ENCODE results near the gene KLHL22.
"Not testable (repeated sequence)": the region's sequence is repeated elsewhere in the genome, so short reads cannot be mapped to it uniquely, and the experiment has no call there.

The KLHL22 gene

GRCh38 chr22:20471126-20471833 is 24.3 kb downstream of the KLHL22 start:
- no peak for DNase-seq (ENCODE audit: low read depth in 2 of 2)

- DNase-seq (ENCODE audit: low read depth in 2 of 2): not testable (repeated sequence)
Measured at GRCh38 chr22:20470525-20470924, 25.1 kb downstream of the KLHL22 start.

- no peak for DNase-seq (ENCODE audit: low read depth in 2 of 2)
Measured at GRCh38 chr22:20469110-20469868, 26.3 kb downstream of the KLHL22 start.

GRCh38 chr22:20466659-20467379 is 28.8 kb downstream of the KLHL22 start:
- DNase-seq (ENCODE audit: low read depth in 2 of 2): no peak

GRCh38 chr22:20465759-20466077 is 29.9 kb downstream of the KLHL22 start:
- no peak for DNase-seq (ENCODE audit: low read depth in 2 of 2)

GRCh38 chr22:20464912-20465758 is 30.5 kb downstream of the KLHL22 start:
- no peak for DNase-seq (ENCODE audit: low read depth in 2 of 2)

GRCh38 chr22:20464096-20464614 is 31.4 kb downstream of the KLHL22 start:
- DNase-seq (ENCODE audit: low read depth in 2 of 2): no peak

GRCh38 chr22:20463324-20464095 is 32.1 kb downstream of the KLHL22 start:
- DNase-seq (ENCODE audit: low read depth in 2 of 2): no peak

- DNase-seq (ENCODE audit: low read depth in 2 of 2): no peak
Measured at GRCh38 chr22:20459862-20460261, 35.7 kb downstream of the KLHL22 start.

GRCh38 chr22:20459152-20459542 is 36.4 kb downstream of the KLHL22 start:
- DNase-seq (ENCODE audit: low read depth in 2 of 2): no peak

GRCh38 chr22:20458530-20459151 is 37.0 kb downstream of the KLHL22 start:
- DNase-seq (ENCODE audit: low read depth in 2 of 2): no peak

- no peak for DNase-seq (ENCODE audit: low read depth in 2 of 2)
Measured at GRCh38 chr22:20457506-20458240, 37.9 kb downstream of the KLHL22 start.

- DNase-seq (ENCODE audit: low read depth in 2 of 2): no peak
Measured at GRCh38 chr22:20456722-20457076, 38.9 kb downstream of the KLHL22 start.

GRCh38 chr22:20456064-20456721 is 39.4 kb downstream of the KLHL22 start:
- peak; percentile 55 to 57 for DNase-seq (ENCODE audit: low read depth in 2 of 2)

GRCh38 chr22:20455709-20456063 is 39.9 kb downstream of the KLHL22 start:
- DNase-seq (ENCODE audit: low read depth in 2 of 2): no peak

GRCh38 chr22:20453222-20453621 is 42.4 kb downstream of the KLHL22 start:
- DNase-seq (ENCODE audit: low read depth in 2 of 2): no peak

GRCh38 chr22:20451920-20452319 is 43.7 kb downstream of the KLHL22 start:
- DNase-seq (ENCODE audit: low read depth in 2 of 2): no peak

GRCh38 chr22:20451129-20451778 is 44.3 kb downstream of the KLHL22 start:
- DNase-seq (ENCODE audit: low read depth in 2 of 2): not testable (repeated sequence)

GRCh38 chr22:20450551-20450906 is 45.1 kb downstream of the KLHL22 start:
- no peak for DNase-seq (ENCODE audit: low read depth in 2 of 2)
